Activated gamma-delta T cell treated with Interleukin-2 at 50 U/mL for 16 hours (primary cell): ENCODE results near the gene TBX4.
"Not testable (repeated sequence)": the region's sequence is repeated elsewhere in the genome, so short reads cannot be mapped to it uniquely, and the experiment has no call there.

Source experiments
- DNase-seq: peaks from one replicate; pipeline ENCODE4 v3.0.0-alpha.2; 2020

Gene TBX4

DNA sequence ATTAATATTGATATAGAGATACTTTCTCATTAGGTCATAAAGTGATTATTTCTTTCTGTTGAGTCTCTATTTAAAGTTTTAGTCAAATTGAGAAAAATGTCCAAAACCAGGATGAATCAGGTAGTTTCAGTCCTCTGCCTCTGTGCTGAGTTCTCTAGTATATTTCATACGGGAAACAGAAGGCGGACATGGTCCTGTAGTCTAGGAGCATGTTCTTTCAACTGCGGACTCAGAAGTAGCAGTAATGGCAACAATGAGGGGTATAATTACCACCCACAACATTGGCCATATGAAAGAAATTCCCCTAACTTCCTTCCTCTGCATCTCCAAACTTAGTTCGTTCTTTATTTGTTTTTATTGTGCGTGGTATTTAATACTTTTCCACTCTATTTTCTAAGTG lies 50.1 kb downstream of the TBX4 start:
- DNase-seq = no peak

DNA sequence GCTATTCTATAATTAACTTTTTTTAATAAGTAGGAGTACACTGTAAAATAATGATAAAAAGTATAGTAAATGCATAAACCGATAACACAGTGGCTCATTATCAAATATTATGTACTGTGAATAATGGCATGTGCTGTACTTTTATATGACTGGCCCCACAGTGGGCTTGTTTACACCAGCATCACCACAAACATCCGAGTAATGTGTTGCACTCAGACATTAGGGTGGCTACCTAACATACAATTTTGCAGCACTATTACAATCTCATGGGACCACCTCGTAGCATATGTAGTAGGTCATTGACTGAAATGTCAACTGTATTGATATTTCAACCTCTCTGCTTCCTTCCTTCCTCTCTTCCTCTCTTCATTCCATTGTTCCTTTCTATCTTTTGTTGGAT lies 51.7 kb downstream of the TBX4 start:
- no peak for DNase-seq

DNA sequence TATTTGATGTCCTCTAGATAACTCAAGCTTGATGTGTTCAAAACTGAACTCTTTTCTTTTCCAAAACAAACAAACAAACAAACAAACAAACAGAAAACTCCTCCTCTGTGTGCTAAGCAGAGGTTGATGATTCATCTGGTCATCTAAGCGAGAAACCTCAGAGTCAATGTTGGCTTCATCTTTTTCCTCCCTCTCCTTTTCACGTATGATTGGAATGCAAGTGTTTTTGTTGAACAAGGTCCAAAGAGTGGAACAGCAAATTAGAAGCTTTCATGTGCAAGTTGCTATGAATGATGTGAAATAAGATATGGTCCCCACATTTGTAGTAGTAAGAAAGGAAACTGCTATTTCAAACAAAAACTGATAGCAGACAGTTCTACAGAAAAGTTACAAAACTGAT lies 52.5 kb downstream of the TBX4 start:
- no peak for DNase-seq

DNA sequence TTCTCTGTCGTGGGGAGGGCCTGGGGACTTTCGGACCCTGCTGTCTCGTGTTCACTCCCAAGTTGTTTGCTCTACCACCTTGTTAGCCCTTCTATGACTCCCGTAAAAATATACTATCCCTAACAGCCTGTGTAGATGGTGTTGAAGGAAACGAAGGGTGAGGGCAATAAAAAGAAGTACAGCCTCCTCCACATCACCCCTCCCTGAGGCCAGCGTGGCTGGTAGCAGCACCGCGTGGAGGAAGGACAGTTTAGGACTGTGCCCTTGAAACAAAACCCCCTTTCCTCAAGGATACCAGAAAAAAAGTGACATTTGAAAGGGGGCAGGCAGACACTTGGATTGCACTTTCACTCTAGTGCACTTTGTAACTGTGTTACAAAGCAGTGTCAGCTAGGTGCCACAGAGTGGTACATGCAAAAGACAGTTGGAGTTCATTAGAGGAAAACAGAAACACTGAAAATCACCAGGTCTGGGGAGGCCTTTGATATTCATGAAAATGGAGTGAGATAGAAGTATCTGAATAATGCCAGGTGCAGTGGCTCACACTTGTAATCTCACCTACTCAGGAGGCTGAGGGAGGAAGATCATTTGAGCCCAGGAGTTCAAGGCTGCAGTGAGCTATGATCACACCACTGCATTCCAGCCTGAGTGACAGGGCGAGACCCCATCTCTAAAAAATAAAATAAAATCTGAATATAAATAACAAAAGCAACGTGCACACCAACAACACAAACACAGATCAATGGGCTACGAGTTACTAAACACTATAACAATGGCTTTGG lies 53.8 kb downstream of the TBX4 start:
- no peak for DNase-seq

- no peak for DNase-seq
Observed at GRCh38 chr17:61507383-61508066, 55.3 kb downstream of the TBX4 start.

DNA sequence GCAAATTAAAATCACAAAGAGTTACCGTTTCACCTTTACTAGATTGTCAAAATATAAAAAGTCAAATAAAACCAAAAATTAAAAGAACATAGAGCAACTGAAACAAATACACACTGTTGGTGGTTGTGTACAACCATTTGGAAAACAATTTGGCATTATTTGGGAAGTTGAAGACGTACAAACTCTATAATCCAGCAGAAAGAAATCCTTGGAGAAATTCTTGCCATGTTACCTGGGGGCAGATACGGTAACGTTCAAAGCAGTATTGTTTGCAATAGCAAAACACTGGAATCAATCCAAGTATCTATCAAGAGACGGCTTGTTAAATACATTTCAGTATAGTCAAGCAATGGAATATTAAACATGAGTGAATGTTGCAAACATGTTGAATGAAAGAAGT lies 56.7 kb downstream of the TBX4 start:
- DNase-seq = no peak

GRCh38 chr17:61509454-61509853 lies 57.2 kb downstream of the TBX4 start:
- not testable (repeated sequence) for DNase-seq

DNA sequence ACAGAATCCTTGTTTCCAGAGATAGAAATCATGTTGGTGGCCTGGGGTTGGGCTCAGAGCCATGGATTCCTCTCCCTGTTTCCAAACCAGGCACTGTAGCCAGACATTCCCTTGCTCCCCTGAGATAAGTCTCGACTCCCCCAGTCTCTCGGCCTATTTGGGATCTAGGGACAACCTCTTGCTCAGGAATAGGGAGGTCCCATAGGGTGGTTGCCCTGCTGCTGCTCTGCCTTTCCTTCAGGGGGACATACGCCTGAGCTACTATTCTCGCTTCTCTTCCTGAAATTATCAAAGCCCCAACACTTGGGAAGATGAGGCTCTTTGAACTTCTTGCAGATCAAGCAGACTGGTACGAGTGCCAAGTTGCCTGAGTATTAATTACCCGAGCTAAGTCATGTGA lies 58.0 kb downstream of the TBX4 start:
- no peak for DNase-seq

DNA sequence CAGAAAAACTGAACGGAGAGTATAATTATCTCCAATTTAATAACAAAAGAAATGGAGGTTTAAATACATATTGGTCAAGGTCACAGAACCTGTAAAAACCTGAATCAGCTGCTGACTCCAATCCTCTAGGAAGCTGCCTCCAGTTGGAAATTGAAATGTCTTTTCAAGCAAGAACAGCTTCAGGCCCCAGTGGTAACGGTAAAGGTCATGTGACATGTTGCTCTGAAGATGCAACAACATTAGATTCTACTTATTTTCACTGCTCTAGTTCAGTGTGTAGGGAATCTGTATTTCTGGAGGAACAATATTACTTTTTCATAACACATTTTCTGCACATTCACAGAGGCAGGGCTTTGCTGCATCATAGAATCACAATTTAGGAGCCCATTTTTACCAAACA lies 58.8 kb downstream of the TBX4 start:
- DNase-seq = no peak

DNA sequence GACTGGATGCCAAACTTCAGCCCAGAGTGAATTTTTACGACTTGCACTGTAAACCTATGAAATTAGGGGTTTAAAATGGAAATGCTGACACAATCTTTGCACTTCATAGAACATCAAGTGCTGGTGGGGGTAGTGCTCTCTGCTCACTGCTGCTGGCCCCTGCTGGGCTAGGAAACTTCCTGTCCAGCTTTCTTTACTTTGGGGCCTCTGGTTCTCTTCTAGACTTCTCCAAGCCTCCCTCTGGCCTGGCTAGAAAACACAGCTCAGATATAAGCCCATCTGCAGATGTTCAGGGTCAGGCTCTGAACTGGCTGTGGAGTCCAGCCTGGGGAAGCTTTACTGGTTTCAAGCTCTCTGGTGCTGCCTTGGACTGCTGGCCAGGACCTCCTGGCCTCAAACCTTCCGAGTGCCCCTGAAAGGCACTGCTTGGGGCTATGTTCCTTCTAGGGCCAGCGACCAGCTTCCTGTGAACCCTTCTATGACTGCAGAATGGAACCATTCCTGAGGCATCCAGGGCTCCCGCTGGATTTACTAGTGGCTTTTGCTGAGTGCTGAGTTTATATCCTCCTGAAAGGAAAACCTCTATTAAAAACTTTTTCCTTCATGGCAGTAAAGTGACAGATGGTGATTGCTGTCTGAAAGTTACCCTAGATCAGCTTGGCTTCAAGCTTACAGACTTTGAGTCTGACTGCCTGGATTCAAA lies 59.4 kb downstream of the TBX4 start:
- no peak for DNase-seq

- DNase-seq = no peak
Observed at GRCh38 chr17:61514491-61514890, 62.3 kb downstream of the TBX4 start.

DNA sequence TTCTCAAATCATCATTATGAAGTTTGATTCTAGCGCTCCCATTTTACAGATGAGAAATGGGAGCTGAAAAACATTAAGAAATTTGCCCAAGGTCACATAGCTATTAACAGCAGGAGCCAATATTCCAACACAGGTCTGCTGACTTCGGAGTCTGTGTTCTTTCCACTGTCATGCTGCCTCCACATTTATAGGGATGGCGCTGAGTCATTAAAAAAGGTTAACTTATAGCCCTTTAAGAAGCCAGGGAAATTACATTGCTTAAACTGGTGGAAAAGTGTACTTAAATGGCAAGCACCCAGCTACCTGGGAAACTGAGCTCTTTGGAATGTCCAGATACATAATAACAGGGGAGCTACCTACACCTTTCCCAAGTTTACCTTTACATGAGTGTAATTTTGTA lies 65.0 kb downstream of the TBX4 start:
- DNase-seq = no peak

DNA sequence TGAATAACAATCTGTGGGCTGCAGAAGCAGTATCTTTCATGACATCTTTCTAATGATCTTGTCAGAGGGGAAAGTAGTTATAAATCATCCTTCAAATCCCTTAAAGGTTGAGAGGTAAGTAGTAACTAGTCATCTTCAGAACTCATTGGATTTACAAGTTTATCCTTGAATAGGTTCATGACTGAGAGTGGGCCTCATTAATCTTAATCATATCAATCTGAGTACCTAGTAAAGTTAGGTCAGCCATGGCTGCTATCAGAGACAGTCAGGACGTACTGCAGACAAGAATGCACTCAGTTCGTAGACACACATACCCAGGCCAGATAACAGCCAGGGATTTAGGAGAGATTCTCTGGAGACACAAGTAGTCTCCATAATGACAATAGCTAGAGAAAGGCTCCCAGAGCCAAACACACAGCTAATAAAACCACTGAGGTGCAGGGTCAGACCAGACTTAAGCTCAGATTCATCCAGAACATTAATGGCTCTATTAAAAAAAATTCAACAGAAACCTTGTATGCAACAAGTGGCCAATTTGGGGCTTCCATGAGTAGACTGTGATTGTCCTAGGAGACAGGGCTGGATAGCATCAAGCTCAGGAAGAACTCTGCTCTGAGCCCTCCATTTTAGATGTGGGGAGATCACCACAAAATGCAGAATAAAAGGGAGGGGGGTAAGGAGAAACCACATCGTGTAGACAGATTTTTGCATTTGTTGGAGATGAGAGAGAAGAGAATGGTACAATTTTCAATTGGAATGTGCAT lies 65.8 kb downstream of the TBX4 start:
- DNase-seq = no peak

GRCh38 chr17:61519139-61519538 lies 66.9 kb downstream of the TBX4 start:
- DNase-seq = no peak

DNA sequence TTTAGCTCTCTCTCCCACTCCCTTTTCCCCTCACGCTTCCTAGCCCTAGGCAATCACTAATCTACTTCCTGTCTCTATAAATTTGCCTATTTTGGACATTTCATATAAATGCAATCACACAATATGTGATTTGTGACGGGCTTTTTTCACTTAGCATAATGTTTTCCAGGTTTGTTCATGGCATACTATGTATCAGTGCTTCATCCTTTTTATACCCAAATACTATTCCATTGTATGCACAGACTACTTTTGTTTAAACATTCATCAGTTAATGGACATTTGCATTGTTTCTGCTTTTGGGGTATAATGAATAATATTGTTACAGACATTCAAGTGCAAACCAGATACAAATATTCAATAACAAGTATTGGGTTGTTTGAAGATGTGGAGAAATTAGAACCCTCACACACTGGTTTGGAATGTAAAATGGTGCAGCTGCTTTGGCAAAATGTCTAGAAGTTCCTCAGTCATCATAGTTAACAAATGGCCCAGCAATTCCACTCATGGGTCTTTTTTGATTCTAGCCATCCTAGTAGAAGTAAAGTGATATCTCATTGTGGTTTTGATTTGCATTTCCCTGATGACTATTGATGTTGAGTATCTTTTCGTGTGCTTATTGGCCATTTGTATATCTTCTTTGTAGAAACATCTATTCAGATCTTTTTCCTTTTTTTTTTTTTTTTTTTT lies 67.7 kb downstream of the TBX4 start:
- DNase-seq = no peak

DNA sequence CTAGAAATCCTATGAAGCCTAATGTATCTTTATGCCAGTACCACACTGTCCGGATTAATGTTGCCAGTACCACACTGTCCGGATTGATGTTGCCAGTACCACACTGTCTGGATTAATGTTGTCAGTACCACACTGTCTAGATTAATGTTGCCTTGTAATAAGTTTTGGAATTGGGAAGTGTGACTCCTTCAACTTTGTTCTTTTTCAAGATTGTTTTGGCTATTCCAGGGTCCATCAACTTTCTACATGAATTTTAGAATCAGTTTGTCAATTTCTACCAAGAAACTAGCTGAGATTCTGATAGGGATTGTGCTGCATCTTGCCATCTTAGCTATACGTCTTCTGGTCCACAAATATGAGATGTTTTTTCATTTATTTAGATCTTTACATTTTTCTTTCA lies 68.7 kb downstream of the TBX4 start:
- DNase-seq = no peak

GRCh38 chr17:61522088-61522487 lies 69.9 kb downstream of the TBX4 start:
- no peak for DNase-seq

DNA sequence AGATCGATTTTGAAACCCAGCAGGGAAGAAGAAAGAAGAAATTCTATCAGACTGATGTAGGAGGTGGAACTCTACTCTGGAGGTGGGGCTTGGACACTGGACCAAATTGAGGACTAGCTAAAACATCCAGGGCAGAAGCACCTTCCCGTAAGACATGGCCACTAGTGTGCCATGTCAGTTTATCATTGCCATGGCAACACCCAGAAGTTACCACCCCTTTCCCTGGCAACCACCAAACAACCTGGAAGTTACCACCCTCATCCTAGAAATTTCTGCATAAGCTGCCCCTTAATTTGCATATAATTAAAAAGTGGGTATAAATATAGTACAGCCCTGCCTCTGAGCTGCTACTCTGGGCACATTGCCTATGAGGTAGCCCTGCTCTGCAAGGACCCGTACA lies 72.1 kb downstream of the TBX4 start:
- DNase-seq = no peak

- not testable (repeated sequence) for DNase-seq
Observed at GRCh38 chr17:61527441-61527840, 75.2 kb downstream of the TBX4 start.

DNA sequence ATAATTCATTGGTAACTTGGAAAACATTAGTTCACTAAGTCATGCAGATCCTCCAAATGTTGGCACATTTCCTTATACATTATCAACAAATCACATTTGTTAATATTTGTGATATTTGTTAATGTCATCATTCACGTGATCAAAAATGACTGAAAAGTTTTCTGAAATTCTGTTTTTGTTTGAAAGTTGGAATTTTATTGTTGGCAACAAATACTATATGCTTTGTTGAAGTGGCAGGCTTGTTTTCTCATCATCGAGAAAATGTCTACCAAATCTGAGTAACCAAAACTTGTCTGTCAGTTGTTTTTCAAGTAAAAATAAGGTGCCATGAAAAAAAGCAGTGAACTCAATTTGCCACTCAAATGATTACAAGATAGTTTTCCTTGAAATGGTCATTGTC lies 75.9 kb downstream of the TBX4 start:
- no peak for DNase-seq

DNA sequence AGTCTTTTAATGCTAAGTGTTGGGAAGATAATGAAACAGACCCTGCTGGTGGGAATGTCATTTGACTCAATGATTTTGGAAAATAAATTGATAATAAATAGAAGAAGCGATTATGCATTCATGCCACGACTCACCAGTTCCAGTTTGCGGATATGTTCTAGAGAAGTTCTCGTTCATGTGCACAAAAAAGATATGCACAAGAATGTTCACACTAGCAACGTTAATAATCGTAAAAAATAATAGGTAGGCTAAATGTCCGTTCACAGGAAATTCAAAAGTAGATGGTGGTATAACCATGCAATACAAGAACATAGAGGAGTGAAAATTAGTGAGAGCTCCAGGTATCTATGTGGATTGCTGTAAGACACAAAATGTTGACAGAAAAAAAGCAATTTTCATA lies 79.0 kb downstream of the TBX4 start:
- no peak for DNase-seq

GRCh38 chr17:61532826-61533225 lies 80.6 kb downstream of the TBX4 start:
- DNase-seq = no peak

- DNase-seq = no peak
Observed at GRCh38 chr17:61533797-61534196, 81.6 kb downstream of the TBX4 start.
